Nephron progenitor cell (in vitro differentiated cells): ENCODE results near the gene DLL4.

Experiments
- DNase-seq: peaks from one replicate; pipeline ENCODE4 v3.0.0; 2021
- H3K27ac Mint-ChIP-seq: 2 replicates; pipeline ENCODE4 v1.8.0; 2021; ENCODE audit warnings: mild to moderate bottlenecking, moderate library complexity, mixed read lengths
- H3K27me3 Mint-ChIP-seq: 2 replicates; pipeline ENCODE4 v1.8.0; 2021; ENCODE audit warnings: mild to moderate bottlenecking, low read depth, mixed read lengths; ENCODE audit not compliant: poor library complexity
- H3K36me3 Mint-ChIP-seq: 2 replicates; pipeline ENCODE4 v1.8.0; 2021; ENCODE audit warnings: low read depth, mixed read lengths
- H3K4me1 Mint-ChIP-seq: 2 replicates; pipeline ENCODE4 v1.8.0; 2021; ENCODE audit warnings: mixed read lengths
- H3K4me3 Mint-ChIP-seq: 2 replicates; pipeline ENCODE4 v1.8.0; 2021; ENCODE audit warnings: mild to moderate bottlenecking, moderate library complexity, mixed read lengths
- H3K9me3 Mint-ChIP-seq: 2 replicates; pipeline ENCODE4 v1.8.0; 2021; ENCODE audit warnings: mild to moderate bottlenecking, moderate library complexity, mixed read lengths
- CTCF ChIP-seq: fragments of 200-600 bp; sonication (generic); IDR thresholded peaks from 2 replicates; pipeline ENCODE4 v1.5.0; 2021; ENCODE audit warnings: antibody characterized with exemption

DLL4 gene

GRCh38 chr15:40899536-40900207 lies 29.5 kb upstream of the DLL4 start:
- peaks cover 46% of the 10 kb centered on the region for H3K36me3 Mint-ChIP-seq
- DNase-seq = no peak

GRCh38 chr15:40900256-40901052 lies 28.7 kb upstream of the DLL4 start:
- Mint-ChIP-seq H3K27me3 (no peaks in the 10 kb centered on the region), H3K36me3 (peaks cover 46% of the 10 kb centered on the region), H3K27ac (no peak overlapping the region), H3K4me1 (peaks cover 23% of the 10 kb centered on the region), H3K9me3 (no peaks in the 10 kb centered on the region), H3K4me3 (no peak overlapping the region)
- TF ChIP-seq CTCF = no peak
- no peak for DNase-seq

More at GRCh38 chr15:40899536-40900207, 29.5 kb upstream of the DLL4 start:
- TF ChIP-seq CTCF = no peak
- Mint-ChIP-seq H3K27ac (no peak overlapping the region), H3K4me3 (no peak overlapping the region), H3K27me3 (no peaks in the 10 kb centered on the region), H3K9me3 (no peaks in the 10 kb centered on the region), H3K4me1 (peaks cover 30% of the 10 kb centered on the region)

GRCh38 chr15:40901053-40901443 lies 28.1 kb upstream of the DLL4 start:
- Mint-ChIP-seq H3K4me1 (peaks cover 22% of the 10 kb centered on the region), H3K36me3 (peaks cover 43% of the 10 kb centered on the region), H3K4me3 (no peak overlapping the region), H3K27me3 (no peaks in the 10 kb centered on the region), H3K9me3 (no peaks in the 10 kb centered on the region), H3K27ac (no peak overlapping the region)
- no peak for DNase-seq
- TF ChIP-seq CTCF = no peak

GRCh38 chr15:40902605-40903561 lies 26.3 kb upstream of the DLL4 start:
- H3K9me3 Mint-ChIP-seq = no peaks in the 10 kb centered on the region
- H3K4me1 Mint-ChIP-seq = peaks cover 21% of the 10 kb centered on the region
- H3K36me3 Mint-ChIP-seq = peaks cover 25% of the 10 kb centered on the region
- no peak for TF ChIP-seq CTCF
- no peak overlapping the region for H3K4me3 Mint-ChIP-seq
- no peak overlapping the region for H3K27ac Mint-ChIP-seq
- no peak for DNase-seq
- H3K27me3 Mint-ChIP-seq = no peaks in the 10 kb centered on the region

GRCh38 chr15:40904552-40905201 lies 24.5 kb upstream of the DLL4 start:
- Mint-ChIP-seq H3K27me3 (peaks cover 7% of the 10 kb centered on the region), H3K36me3 (peaks cover 15% of the 10 kb centered on the region), H3K27ac (no peak overlapping the region), H3K4me1 (peaks cover 34% of the 10 kb centered on the region), H3K9me3 (no peaks in the 10 kb centered on the region), H3K4me3 (no peak overlapping the region)
- no peak for DNase-seq
- no peak for TF ChIP-seq CTCF
